GM12878 (cell line): ENCODE results near the gene ASS1. TPM values are rescaled to one million over a fixed set of nuclear protein-coding genes. Genes with fewer than 3 reads are reported as not detected.
A peak's percentile ranks its signal among the peaks of the same experiment; 100 is the strongest.

ENCODE experiments used
- ATAC-seq: fragments of 200-7000 bp; cut with Tn5 transposase; 3 replicates; pipeline ENCODE4 v1.9.1; 2020; ENCODE audit warnings: mild to moderate bottlenecking, moderate library complexity
- BruUV-seq: library from RNA; stranded (reverse); fragments of 400-500 nt; replicated peaks from 2 replicates; lab custom pipeline; 2021; lab: Mats Ljungman, UMichigan
- CTCF ChIA-PET: fragments of 300-600 bp; sonication (Branson Sonifier 250); formaldehyde crosslinking; extraction: SDS; loops from one replicate; lab custom pipeline; 2021; ENCODE audit warnings: inconsistent platforms; lab: Yijun Ruan, JAX
- POLR2A ChIA-PET: fragments of 350-600 bp; formaldehyde crosslinking; extraction: SDS; loops from one replicate; lab custom pipeline; 2021; ENCODE audit warnings: inconsistent platforms; lab: Charles Lee
- RAD21 ChIA-PET: fragments of 300-600 bp; sonication (Branson Sonifier 250); formaldehyde crosslinking; loops from one replicate; lab custom pipeline; 2023; ENCODE audit warnings: antibody characterized with exemption; ENCODE audit not compliant: unreplicated experiment; lab: Charles Lee
- SMC1A ChIA-PET: fragments of 300-600 bp; sonication (Branson Sonifier 250); formaldehyde crosslinking; loops from one replicate; lab custom pipeline; 2023; ENCODE audit not compliant: unreplicated experiment, uncharacterized antibody; lab: Charles Lee
- DNase-seq: peaks from one replicate; pipeline ENCODE4 v3.0.0-alpha.2; 2011; ENCODE audit warnings: low read depth, low spot score
- FAIRE-seq: peaks from 3 replicates; lab custom pipeline; 2011; peaks lifted over from hg19 to GRCh38; lab: Jason Lieb, UNC
- H2AFZ ChIP-seq: 2 replicates; pipeline ENCODE4 v1.6.0; 2011; ENCODE audit warnings: low read depth, low read length, control low read depth; ENCODE audit not compliant: control insufficient read depth
- H3K27ac ChIP-seq: 2 replicates; pipeline ENCODE4 v1.5.1; 2011; ENCODE audit warnings: control low read depth; ENCODE audit not compliant: control insufficient read depth, insufficient read depth
- H3K27me3 ChIP-seq, 2 experiments: replicated peaks in 1 of 2; 2 replicates each; pipeline versions ENCODE4 v1.6.0 to v1.6.1; 2011; ENCODE audit warnings: low read length in 1 of 2; ENCODE audit not compliant: control insufficient read depth in 2 of 2, insufficient read depth in 2 of 2
- H3K36me3 ChIP-seq, 2 experiments: 2 replicates each; pipeline ENCODE4 v1.5.1; 2011; ENCODE audit warnings: low read length in 1 of 2; ENCODE audit not compliant: control insufficient read depth in 2 of 2, insufficient read depth in 2 of 2
- H3K4me1 ChIP-seq: 2 replicates; pipeline ENCODE4 v1.6.1; 2011; ENCODE audit warnings: mild to moderate bottlenecking, low read length, moderate library complexity, mixed read lengths; ENCODE audit not compliant: control insufficient read depth, insufficient read depth
- H3K4me2 ChIP-seq: 2 replicates; pipeline ENCODE4 v1.6.0; 2011; ENCODE audit warnings: control low read depth; ENCODE audit not compliant: control insufficient read depth, insufficient read depth
- H3K4me3 ChIP-seq: fragments of 200-600 bp; sonication (generic); 2 replicates; pipeline ENCODE4 v1.5.1; 2016
- H3K79me2 ChIP-seq: 2 replicates; pipeline ENCODE4 v1.6.0; 2011; ENCODE audit warnings: low read length; ENCODE audit not compliant: control insufficient read depth, insufficient read depth
- H3K9ac ChIP-seq: 2 replicates; pipeline ENCODE4 v1.8.0; 2011; ENCODE audit warnings: low read length, control low read depth, mixed read lengths; ENCODE audit not compliant: control insufficient read depth, insufficient read depth
- H3K9me3 ChIP-seq: replicated peaks from 3 replicates; pipeline ENCODE4 v1.5.1; 2011; ENCODE audit warnings: mild to moderate bottlenecking, low read length; ENCODE audit not compliant: control insufficient read depth, insufficient read depth
- H4K20me1 ChIP-seq: 2 replicates; pipeline ENCODE4 v1.6.0; 2011; ENCODE audit not compliant: control insufficient read depth, insufficient read depth
- CEBPZ ChIP-seq: fragments of 150-350 bp; IDR thresholded peaks from 2 replicates; pipeline ENCODE4 v1.6.1; 2016; ENCODE audit warnings: low read depth, low read length
- HDAC6 ChIP-seq: fragments of 200-600 bp; sonication (generic); IDR thresholded peaks from one replicate; pipeline ENCODE4 v1.8.0; 2017; ENCODE audit warnings: antibody characterized with exemption; ENCODE audit not compliant: unreplicated experiment
- JUNB ChIP-seq: IDR thresholded peaks from 2 replicates; pipeline ENCODE4 v1.6.1; 2016; ENCODE audit warnings: antibody characterized with exemption, mild to moderate bottlenecking
- NR2C2 ChIP-seq: IDR thresholded peaks from 2 replicates; pipeline ENCODE4 v1.6.1; 2011; ENCODE audit warnings: borderline replicate concordance, low read depth; ENCODE audit not compliant: control insufficient read depth, insufficient read length
- NR2F1 ChIP-seq: fragments of 450-650 bp; conservative IDR thresholded peaks from 2 replicates; pipeline ENCODE4 v1.6.1; 2017; ENCODE audit warnings: mild to moderate bottlenecking
- NRF1 ChIP-seq: conservative IDR thresholded peaks from 2 replicates; pipeline ENCODE4 v1.6.1; 2011; ENCODE audit warnings: mild to moderate bottlenecking, low read depth, low read length, improper control_type of control experiment
- PAX8 ChIP-seq: fragments of 450-650 bp; IDR thresholded peaks from 2 replicates; pipeline ENCODE4 v1.6.1; 2017; ENCODE audit warnings: mild to moderate bottlenecking, moderate library complexity
- YBX1 ChIP-seq: fragments of 450-650 bp; IDR thresholded peaks from 2 replicates; pipeline ENCODE4 v1.6.1; 2016; ENCODE audit warnings: antibody characterized with exemption
- YY1 ChIP-seq: IDR thresholded peaks from 2 replicates; pipeline ENCODE4 v1.6.1; 2011; ENCODE audit warnings: low read depth, mild to moderate bottlenecking, low read length
- ZNF622 ChIP-seq: fragments of 450-650 bp; IDR thresholded peaks from 2 replicates; pipeline ENCODE4 v1.6.1; 2017; ENCODE audit warnings: mild to moderate bottlenecking, inconsistent platforms
- ZNF687 ChIP-seq: fragments of 450-650 bp; IDR thresholded peaks from 2 replicates; pipeline ENCODE4 v1.6.1; 2017; ENCODE audit warnings: mild to moderate bottlenecking, moderate library complexity
- WGBS: methylation state at CpG from one replicate; pipeline ENCODE4 v1.1.6; 2016; ENCODE audit warnings: low lambda C conversion rate; ENCODE audit not compliant: insufficient replicate concordance, insufficient coverage; ENCODE audit errors: missing lambda C conversion rate; 5-methylcytosine and 5-hydroxymethylcytosine counted together
- in situ Hi-C: fragments of 300-500 bp; cut with MboI; formaldehyde crosslinking; loops from 9 replicates; pipeline ENCODE4 v1.14.3; 2018; ENCODE audit warnings: mixed read lengths
- intact Hi-C: fragments of 100-400 bp; cut with micrococcal nuclease; formaldehyde crosslinking; loops from one replicate; pipeline ENCODE4 v1.14.2; 2022; ENCODE audit not compliant: unreplicated experiment
- polyA plus RNA-seq, 11 experiments: library from polyadenylated mRNA; depleted of rRNA in 4 of 11; unstranded in 6 of 11; stranded (reverse) in 5 of 11; fragments of >200 nt; fragmentation: Nextera tagmentation in 4 of 11; fragmentation: Illumina TruSeq in 1 of 11; extraction: Ambion mirVana in 4 of 11; extraction: Trizol in 1 of 11; gene quantifications; 1 replicate in 1 of 11; 2 replicates in 10 of 11; pipeline versions ENCODE4 v1.2.1 to v1.2.3, GENCODE V29; 2011 to 2016; ENCODE audit warnings: inconsistent platforms in 2 of 11, missing spikeins in 2 of 11, low read depth in 1 of 11
- total RNA-seq, 4 experiments: library from RNA; depleted of rRNA in 3 of 4; stranded (reverse); fragments of >200 nt in 3 of 4; fragmentation: Illumina TruSeq in 1 of 4; extraction: Trizol in 1 of 4; gene quantifications; 2 replicates each; pipeline versions ENCODE4 v1.2.1 to v1.2.3, GENCODE V29; 2013 to 2021
- TF ChIP-seq, protein P1 (sequence below): IDR thresholded peaks from 2 replicates; pipeline ENCODE4 v1.6.1; 2011; ENCODE audit warnings: low read depth, low read length, improper control_type of control experiment, borderline replicate concordance

The ASS1 gene
- total and polyA plus RNA-seq, 10 of the 15 experiments (the other 5 are each of a cell fraction or from before 2014, with no cell fraction given) = 0.10 to 6.1 (median 0.28) TPM; not detected in 3

DNA sequence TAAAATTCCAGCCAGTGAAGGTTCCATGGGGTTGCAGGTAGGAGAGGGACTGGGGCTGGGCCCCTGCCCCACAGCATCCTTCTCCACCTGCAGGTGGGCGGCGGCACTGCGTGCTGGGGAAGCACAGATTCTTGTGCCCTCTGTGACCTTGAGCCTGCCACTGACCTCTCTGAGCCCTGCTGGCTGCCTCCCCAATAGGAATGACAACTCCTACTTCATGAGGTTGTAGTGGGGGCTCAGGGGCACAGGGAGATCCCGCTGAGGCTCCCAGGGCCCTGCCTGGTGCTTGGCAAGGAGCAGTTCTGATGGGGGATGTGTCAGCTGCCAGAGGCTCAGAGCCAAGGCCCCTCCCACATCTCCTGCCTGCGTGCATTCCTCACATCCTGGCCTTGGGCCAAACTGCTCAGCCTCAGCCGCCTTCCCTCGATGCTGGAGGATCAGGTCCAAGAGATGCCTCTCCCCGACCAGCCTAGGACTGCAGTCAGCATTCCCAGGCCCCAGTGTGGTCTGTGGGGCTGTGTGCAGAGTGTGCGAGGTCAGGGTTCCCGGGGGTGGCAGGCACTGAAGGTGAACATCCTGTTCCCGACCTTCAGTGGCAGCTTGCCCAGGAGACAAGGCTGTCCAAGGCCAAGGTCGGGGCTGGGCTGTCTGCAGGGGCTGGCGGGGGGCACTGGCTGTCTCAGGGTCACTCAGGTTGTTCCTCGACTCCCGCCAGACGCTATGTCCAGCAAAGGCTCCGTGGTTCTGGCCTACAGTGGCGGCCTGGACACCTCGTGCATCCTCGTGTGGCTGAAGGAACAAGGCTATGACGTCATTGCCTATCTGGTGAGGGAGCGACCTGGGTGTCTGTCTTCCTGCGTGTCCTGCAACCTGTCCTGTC is 7.0 kb downstream of the ASS1 start (continued):
- no peak for TF ChIP-seq ZNF687
- peak; percentile 47; the same call in 1 of the 2 replicates for TF ChIP-seq NR2F1
- TF ChIP-seq HDAC6 = no peak
- TF ChIP-seq YBX1 = no peak
- TF ChIP-seq, protein P1, sequence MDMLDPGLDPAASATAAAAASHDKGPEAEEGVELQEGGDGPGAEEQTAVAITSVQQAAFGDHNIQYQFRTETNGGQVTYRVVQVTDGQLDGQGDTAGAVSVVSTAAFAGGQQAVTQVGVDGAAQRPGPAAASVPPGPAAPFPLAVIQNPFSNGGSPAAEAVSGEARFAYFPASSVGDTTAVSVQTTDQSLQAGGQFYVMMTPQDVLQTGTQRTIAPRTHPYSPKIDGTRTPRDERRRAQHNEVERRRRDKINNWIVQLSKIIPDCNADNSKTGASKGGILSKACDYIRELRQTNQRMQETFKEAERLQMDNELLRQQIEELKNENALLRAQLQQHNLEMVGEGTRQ = no peak
- no peak for TF ChIP-seq YY1

- Histone ChIP-seq H4K20me1 (no peaks in the 10 kb centered on the region), H3K27ac (no peak overlapping the region), H3K9ac (no peak overlapping the region), H3K27me3 (no peaks in the 10 kb centered on the region), H3K4me1 (no peaks in the 10 kb centered on the region), H3K4me2 (no peak overlapping the region), H3K79me2 (no peaks in the 10 kb centered on the region), H3K4me3 (no peak overlapping the region), H3K36me3 (no peaks in the 10 kb centered on the region), H2AFZ (no peak overlapping the region), H3K9me3 (no peaks in the 10 kb centered on the region)
- DNase-seq (no peak), FAIRE-seq (no peak), ATAC-seq (no peak)
- ChIA-PET RAD21 (no interaction called here), POLR2A (interaction anchor here (0.6 kb wide), 1 partner anchor 301 kb away, joined by 3 read pairs; no protein-coding TSS in a partner anchor), CTCF (no interaction called here), SMC1A (no interaction called here)
- no TSS peak for BruUV-seq
- 62% methylated on average over 4 of the region's 4 CpGs for WGBS
- no peak for TF ChIP-seq NRF1
- TF ChIP-seq PAX8 = no peak
- TF ChIP-seq ZNF622 = no peak
- no peak for TF ChIP-seq CEBPZ
- TF ChIP-seq NR2C2 = no peak
- no peak for TF ChIP-seq JUNB
- in situ Hi-C loops (loop anchor here (10.0 kb wide), 2 partner anchors 232 to 412 kb away; no protein-coding TSS in a partner anchor), intact Hi-C loops (no loop called here)
Observed at GRCh38 chr9:130452835-130453234, 8.1 kb downstream of the ASS1 start.
